NCI-H146 (cell line): ENCODE data around the gene CHST6.
"Not testable (repeated sequence)": the region's sequence is repeated elsewhere in the genome, so short reads cannot be mapped to it uniquely, and the experiment has no call there.

ENCODE experiments used
- DNase-seq: peaks from one replicate; lab custom pipeline; 2025; lab: John Stamatoyannopoulos, UW

CHST6 gene

DNA sequence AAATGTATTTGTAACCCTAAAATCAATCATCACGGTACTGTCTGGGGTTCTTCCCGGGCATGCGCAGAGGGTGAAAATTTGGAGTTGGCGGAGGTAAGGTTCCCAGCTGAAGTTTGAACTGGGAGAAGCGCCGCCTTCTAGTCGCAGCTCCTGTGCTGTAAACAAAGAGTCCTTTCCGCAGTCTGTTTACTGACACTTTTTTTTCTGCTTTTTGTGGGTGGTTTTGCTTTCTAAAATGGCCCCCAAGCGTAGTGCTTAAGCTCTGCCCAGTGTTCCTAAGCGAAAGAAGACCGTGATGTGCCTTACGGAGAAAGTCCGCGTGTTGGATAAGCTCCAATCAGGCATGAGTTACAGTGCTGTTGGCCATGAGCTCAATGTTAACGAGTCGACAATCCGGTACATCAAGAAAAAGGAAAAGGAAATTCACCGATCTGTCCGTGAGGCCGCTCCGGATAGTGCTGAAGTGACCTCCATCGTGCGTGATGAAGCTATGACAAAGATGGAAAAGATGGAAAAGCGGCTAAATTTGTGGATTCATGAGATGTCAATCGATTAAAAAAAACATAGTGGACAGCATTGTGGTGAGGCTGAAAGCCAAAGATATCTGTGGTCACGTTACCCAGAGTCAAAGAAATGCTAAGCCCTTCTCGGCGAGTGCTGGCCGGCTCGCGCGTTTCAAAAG is 61.4 kb downstream of the CHST6 start:
- peak; percentile 70 for DNase-seq

DNA sequence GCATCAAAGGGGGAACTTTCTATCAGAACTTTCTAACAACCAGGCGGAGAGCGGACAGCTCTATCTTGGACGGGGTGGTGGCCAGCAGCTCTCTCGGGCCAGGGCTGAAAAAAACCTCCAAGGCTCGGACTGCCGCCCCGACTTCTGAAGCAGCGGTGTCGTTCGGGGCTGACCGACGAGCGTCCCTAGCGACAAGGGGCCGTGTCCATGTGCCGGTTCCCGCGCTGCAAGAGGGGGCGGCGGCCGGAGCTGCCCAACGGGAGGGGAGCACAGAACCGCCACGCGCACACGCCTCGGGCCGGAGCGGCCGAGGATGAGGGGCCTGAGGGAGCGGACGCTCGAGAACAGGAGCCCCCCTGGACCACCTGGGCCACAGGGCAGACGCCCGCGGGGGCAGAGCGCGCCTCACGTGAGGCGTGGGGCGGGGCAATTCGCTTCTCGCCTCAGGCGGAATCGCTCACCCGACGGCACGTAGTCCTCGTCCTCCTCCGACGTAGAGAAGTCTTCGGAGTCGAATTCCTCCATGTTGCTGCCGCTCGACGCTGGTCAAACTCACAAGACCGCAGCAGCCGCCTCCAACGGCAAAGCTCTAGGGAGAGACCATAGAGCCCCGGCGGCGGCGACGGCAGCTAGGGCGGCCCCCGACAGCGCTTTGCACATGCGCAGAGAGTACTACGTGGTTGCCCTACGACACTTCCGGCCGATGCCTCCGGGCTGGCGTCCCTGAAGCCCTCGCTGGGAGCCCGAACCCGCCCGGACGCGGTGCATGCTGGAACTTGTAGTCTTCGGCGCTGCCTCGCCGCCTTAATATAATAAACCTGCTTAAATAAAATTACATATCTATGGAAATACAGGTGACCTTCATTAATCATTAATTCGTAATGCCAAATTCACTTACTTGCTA is 62.2 kb downstream of the CHST6 start, which contains the start of gene CFDP1:
Gene CFDP1, minus strand, starts transcription at position 676 of the 904 bp plus-strand sequence. Its CDS starts 151 bp downstream, at position 525.
- peak; percentile 90 for DNase-seq

DNA sequence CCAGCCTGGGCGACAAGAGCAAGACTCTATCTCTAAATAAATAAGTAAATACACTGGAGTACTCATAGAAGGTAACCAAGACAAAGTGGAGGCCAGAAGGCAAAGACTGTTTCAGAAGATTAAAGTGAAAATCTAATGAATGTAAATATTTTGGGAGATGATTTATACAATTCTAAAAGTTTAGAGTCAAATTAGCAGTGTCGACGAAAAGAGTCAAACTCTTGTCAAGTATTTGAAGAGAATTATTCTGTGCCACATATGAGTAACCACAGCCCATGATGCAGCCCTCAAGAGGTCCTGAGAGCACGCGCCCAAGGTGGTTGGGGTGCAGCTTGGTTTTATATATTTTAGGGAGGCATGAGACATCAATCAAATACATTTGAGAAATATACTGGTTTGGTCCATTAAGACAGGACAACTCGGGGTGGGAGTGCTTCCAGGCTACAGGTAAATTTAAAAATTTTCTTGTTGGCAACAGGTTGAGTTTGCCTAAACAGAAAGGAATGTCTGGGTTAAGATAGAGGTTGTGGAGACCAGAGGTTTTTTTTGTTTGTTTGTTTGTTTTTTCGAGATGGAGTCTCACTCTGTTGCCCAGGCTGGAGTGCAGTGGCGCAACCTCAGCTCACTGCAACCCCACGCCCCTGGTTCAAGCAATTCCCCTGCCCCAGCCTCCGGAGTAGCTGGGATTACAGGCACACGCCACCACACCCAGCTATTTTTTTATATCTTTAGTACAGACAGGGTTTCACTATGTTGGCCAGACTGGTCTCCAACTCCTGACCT is 65.4 kb downstream of the CHST6 start:
- no peak for DNase-seq

DNA sequence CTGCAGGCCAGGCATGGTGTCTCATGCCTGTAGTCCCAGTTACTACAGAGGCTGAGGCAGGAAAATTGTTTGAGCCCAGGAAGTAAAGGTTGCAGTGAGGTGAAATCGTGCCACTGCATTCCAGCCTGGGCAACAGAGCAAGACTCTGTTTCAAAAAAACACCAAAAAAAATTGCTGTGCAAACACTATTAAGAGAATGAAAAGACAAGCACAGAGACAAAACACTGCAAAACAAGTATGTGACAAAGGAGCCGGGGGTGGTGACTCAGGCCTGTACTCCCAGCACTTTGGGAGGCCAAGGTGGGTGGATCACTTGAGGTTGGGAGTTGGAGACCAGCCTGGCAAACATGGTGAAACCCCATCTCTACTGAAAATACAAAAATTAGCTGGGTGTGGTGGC is 68.7 kb downstream of the CHST6 start:
- not testable (repeated sequence) for DNase-seq

DNA sequence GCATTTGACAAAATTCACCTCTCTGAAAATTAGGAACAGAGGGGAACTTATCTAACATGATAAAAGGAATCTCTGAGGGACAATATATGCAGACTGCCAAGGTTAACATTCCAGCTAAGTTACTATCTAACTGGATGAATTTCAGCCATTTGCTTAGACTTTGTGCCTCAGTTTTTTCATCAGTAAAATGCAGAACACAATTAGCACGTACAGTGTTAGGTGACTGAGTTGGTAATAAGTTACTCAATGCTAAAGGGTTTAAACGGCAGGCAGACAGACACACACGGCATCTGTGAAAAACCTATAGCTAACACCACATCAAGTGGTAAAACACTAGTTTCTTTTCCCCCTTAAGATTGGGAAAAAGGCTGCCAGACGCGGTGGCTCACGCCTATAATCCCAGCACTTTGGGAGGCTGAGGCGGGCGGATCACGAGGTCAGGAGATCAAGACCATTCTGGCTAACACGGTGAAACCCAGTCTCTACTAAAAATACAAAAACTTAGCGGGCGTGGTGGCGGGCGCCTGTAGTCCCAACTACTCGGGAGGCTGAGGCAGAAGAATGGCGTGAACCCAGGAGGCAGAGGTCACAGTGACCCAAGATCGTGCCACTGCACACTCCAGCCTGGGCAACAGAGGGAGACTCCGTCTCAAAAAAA is 71.0 kb downstream of the CHST6 start:
- DNase-seq: not testable (repeated sequence)

DNA sequence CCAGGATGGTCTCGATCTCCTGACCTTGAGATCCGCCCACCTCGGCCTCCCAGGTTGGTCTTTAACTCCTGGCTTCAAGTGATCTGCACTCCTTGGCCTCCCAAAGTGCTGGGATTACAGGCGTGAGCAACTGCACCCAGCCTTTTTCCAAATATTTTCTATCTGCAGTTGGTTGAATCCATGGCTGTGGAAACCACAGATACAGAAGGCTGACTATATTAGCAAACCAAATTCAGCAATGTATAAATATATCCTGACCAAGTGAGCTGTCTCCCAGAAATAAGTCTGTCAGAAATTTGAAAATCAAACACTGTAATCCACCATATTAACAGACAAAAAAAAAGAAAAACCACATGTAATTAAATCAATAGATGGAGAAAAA is 71.5 kb downstream of the CHST6 start:
- no peak for DNase-seq
